HepG2 (cell line): Measurements from ENCODE around the gene PKP1. TPM values are rescaled to one million over a fixed set of nuclear protein-coding genes. Genes with fewer than 3 reads are reported as not detected.

Experiments
- ATAC-seq: fragments of 200-7000 bp; cut with Tn5 transposase; 3 replicates; pipeline ENCODE4 v1.9.1; 2020; ENCODE audit warnings: mild to moderate bottlenecking, moderate library complexity
- BruUV-seq: library from RNA; stranded (reverse); fragments of 400-500 nt; replicated peaks from 2 replicates; lab custom pipeline; 2021; lab: Mats Ljungman, UMichigan
- CTCF ChIA-PET: fragments of 300-600 bp; formaldehyde crosslinking; extraction: SDS; loops from one replicate; lab custom pipeline; 2021; ENCODE audit warnings: low total read pairs, inconsistent platforms, low intra/inter-chr PET ratio; lab: Yijun Ruan, JAX
- POLR2A ChIA-PET: fragments of 350-600 bp; sonication (Branson Sonifier 250); formaldehyde crosslinking; loops from one replicate; lab custom pipeline; 2020; ENCODE audit warnings: antibody characterized with exemption, inconsistent platforms; lab: Yijun Ruan, JAX
- DNase-seq: peaks from one replicate; pipeline ENCODE4 v3.0.0-alpha.2; 2015; ENCODE audit warnings: low spot score
- FAIRE-seq: peaks from 3 replicates; lab custom pipeline; 2011; peaks lifted over from hg19 to GRCh38; lab: Jason Lieb, UNC
- H2AFZ ChIP-seq: one replicate; pipeline ENCODE4 v1.6.1; 2011; ENCODE audit warnings: low read length, inconsistent platforms
- H3K27ac ChIP-seq: fragments of 300-600 bp; 3 replicates; pipeline ENCODE4 v1.8.0; 2011; ENCODE audit warnings: mixed run types, mild to moderate bottlenecking, mixed read lengths, low read length, inconsistent platforms; ENCODE audit not compliant: insufficient read depth; ENCODE audit errors: extremely low read length
- H3K27me3 ChIP-seq, 2 experiments: fragments of 200-600 bp in 1 of 2; 2 replicates in 1 of 2; 3 replicates in 1 of 2; pipeline versions ENCODE4 v1.6.0 to v1.8.0; 2011; ENCODE audit warnings: low read length in 2 of 2, mild to moderate bottlenecking in 2 of 2, moderate library complexity in 2 of 2, inconsistent platforms in 1 of 2; ENCODE audit not compliant: insufficient read depth in 2 of 2, control insufficient read depth in 1 of 2
- H3K36me3 ChIP-seq, 2 experiments: fragments of 200-600 bp in 1 of 2; replicated peaks in 1 of 2; 2 replicates in 1 of 2; 3 replicates in 1 of 2; pipeline versions ENCODE4 v1.5.1 to v1.8.0; 2011; ENCODE audit warnings: low read length in 2 of 2, inconsistent platforms in 1 of 2; ENCODE audit not compliant: insufficient read depth in 2 of 2, control insufficient read depth in 1 of 2
- H3K4me1 ChIP-seq: 2 replicates; pipeline ENCODE4 v1.5.1; 2012; ENCODE audit warnings: low read length, inconsistent platforms; ENCODE audit not compliant: insufficient read depth
- H3K4me2 ChIP-seq: 2 replicates; pipeline ENCODE4 v1.6.0; 2011; ENCODE audit warnings: low read depth, low read length, inconsistent platforms
- H3K4me3 ChIP-seq, 3 experiments: fragments of 200-600 bp in 1 of 3; sonication (generic), shearing (Covaris generic) in 1 of 3; replicated peaks in 1 of 3; 2 replicates each; pipeline ENCODE4 v1.5.1; 2011 to 2016; ENCODE audit warnings: low read length in 3 of 3, inconsistent platforms in 2 of 3, low read depth in 2 of 3, mild to moderate bottlenecking in 2 of 3, control low read depth in 1 of 3, mixed read lengths in 1 of 3; ENCODE audit not compliant: insufficient read depth in 1 of 3
- H3K79me2 ChIP-seq: one replicate; pipeline ENCODE4 v1.6.1; 2011; ENCODE audit warnings: low read length, inconsistent platforms; ENCODE audit not compliant: insufficient read depth
- H3K9ac ChIP-seq: 2 replicates; pipeline ENCODE4 v1.6.0; 2011; ENCODE audit warnings: mild to moderate bottlenecking, low read depth, low read length, inconsistent platforms; ENCODE audit not compliant: insufficient read depth
- H3K9me3 ChIP-seq: 2 replicates; pipeline ENCODE4 v1.5.1; 2012; ENCODE audit warnings: mild to moderate bottlenecking, low read length
- H4K20me1 ChIP-seq: 2 replicates; pipeline ENCODE4 v1.6.0; 2011; ENCODE audit warnings: inconsistent platforms, mild to moderate bottlenecking, low read length, moderate library complexity; ENCODE audit not compliant: insufficient read depth
- GFI1 ChIP-seq: sonication (generic); formaldehyde crosslinking; IDR thresholded peaks from 2 replicates; pipeline ENCODE4 v1.5.0; 2020; ENCODE audit warnings: missing genetic modification reagents, mild to moderate bottlenecking, borderline replicate concordance
- HMG20B ChIP-seq: conservative IDR thresholded peaks from 2 replicates; pipeline ENCODE4 v1.6.1; 2016; ENCODE audit warnings: missing genetic modification reagents, missing compliant biosample characterization
- JUN ChIP-seq: sonication (generic); formaldehyde crosslinking; IDR thresholded peaks from 2 replicates; pipeline ENCODE4 v1.4.0; 2020; ENCODE audit warnings: mild to moderate bottlenecking, missing genetic modification reagents
- KMT2B ChIP-seq: IDR thresholded peaks from 2 replicates; pipeline ENCODE4 v1.6.1; 2016; ENCODE audit warnings: missing genetic modification reagents, missing compliant biosample characterization
- MXI1 ChIP-seq: IDR thresholded peaks from 3 replicates; pipeline ENCODE4 v1.6.1; 2012; ENCODE audit warnings: low read depth, low read length, inconsistent platforms, borderline replicate concordance
- PLRG1 ChIP-seq: fragments of 450-650 bp; conservative IDR thresholded peaks from 2 replicates; pipeline ENCODE4 v1.6.1; 2016
- RFX1 ChIP-seq: fragments of 450-650 bp; IDR thresholded peaks from 2 replicates; pipeline ENCODE4 v1.6.1; 2017
- ZBTB42 ChIP-seq: sonication (generic); formaldehyde crosslinking; IDR thresholded peaks from 2 replicates; pipeline ENCODE4 v1.5.0; 2020; ENCODE audit warnings: mild to moderate bottlenecking, missing genetic modification reagents
- ZBTB8A ChIP-seq: sonication (generic); formaldehyde crosslinking; IDR thresholded peaks from 2 replicates; pipeline ENCODE4 v1.4.0; 2020; ENCODE audit warnings: mild to moderate bottlenecking, low read depth, missing genetic modification reagents, borderline replicate concordance
- ZFYVE20 ChIP-seq: sonication (generic); formaldehyde crosslinking; IDR thresholded peaks from 2 replicates; pipeline ENCODE4 v1.8.0; 2023; ENCODE audit warnings: low read depth, mild to moderate bottlenecking, moderate library complexity, missing genetic modification reagents, borderline replicate concordance
- WGBS: methylation state at CpG from one replicate; pipeline ENCODE4 v1.1.6; 2017; ENCODE audit warnings: low lambda C conversion rate; 5-methylcytosine and 5-hydroxymethylcytosine counted together
- in situ Hi-C: cut with HindIII; loops from 2 replicates; pipeline ENCODE4 v1.10.0; 2017; ENCODE audit warnings: low pct_unique_long_range_greater_than_20kb; ENCODE audit not compliant: extremely low pct_ligation_motif_present
- intact Hi-C: fragments of 100-400 bp; cut with micrococcal nuclease; formaldehyde crosslinking; loops from one replicate; pipeline ENCODE4 v1.10.0; 2022; ENCODE audit not compliant: unreplicated experiment
- polyA plus RNA-seq, 8 experiments: library from polyadenylated mRNA; depleted of rRNA in 3 of 8; stranded (reverse) in 7 of 8; unstranded in 1 of 8; fragments of >200 nt; fragmentation: Illumina TruSeq in 4 of 8; extraction: Trizol in 4 of 8; gene quantifications; 2 replicates each; pipeline versions ENCODE4 v1.2.1 to v1.2.3, GENCODE V29; 2011 to 2016; ENCODE audit warnings: low read depth in 4 of 8, missing spikeins in 1 of 8, mixed read lengths in 1 of 8; ENCODE audit not compliant: insufficient read depth in 1 of 8
- total RNA-seq, 5 experiments: library from RNA; depleted of rRNA; stranded (reverse); fragments of >200 nt; fragmentation: Illumina TruSeq; extraction: Trizol; gene quantifications; 2 replicates each; pipeline ENCODE4 v1.2.3, GENCODE V29; 2016; ENCODE audit warnings: low read depth in 1 of 5
- TF ChIP-seq, protein P1 (sequence below): sonication (generic); formaldehyde crosslinking; IDR thresholded peaks from 2 replicates; pipeline ENCODE4 v1.4.0; 2020; ENCODE audit warnings: mild to moderate bottlenecking, low read depth, missing genetic modification reagents
- TF ChIP-seq, protein P2 (sequence below): sonication (generic); formaldehyde crosslinking; IDR thresholded peaks from 2 replicates; pipeline ENCODE4 v1.8.0; 2022; ENCODE audit warnings: missing genetic modification reagents, mild to moderate bottlenecking, moderate library complexity, borderline replicate concordance
- TF ChIP-seq, protein P3 (sequence below): sonication (generic); formaldehyde crosslinking; IDR thresholded peaks from 2 replicates; pipeline ENCODE4 v1.5.1; 2020; ENCODE audit warnings: mild to moderate bottlenecking, moderate library complexity, missing genetic modification reagents
- TF ChIP-seq, protein P4 (sequence below): sonication (generic); formaldehyde crosslinking; IDR thresholded peaks from 2 replicates; pipeline ENCODE4 v1.8.1; 2023; ENCODE audit warnings: missing genetic modification reagents, mild to moderate bottlenecking, borderline replicate concordance
- TF ChIP-seq, protein P5 (sequence below): sonication (generic); formaldehyde crosslinking; IDR thresholded peaks from 2 replicates; pipeline ENCODE4 v1.4.0; 2020; ENCODE audit warnings: missing genetic modification reagents, borderline replicate concordance

The PKP1 gene
- total and polyA plus RNA-seq, 2 of the 13 experiments (the other 11 are each of a cell fraction or from before 2014, with no cell fraction given) = not detected

DNA sequence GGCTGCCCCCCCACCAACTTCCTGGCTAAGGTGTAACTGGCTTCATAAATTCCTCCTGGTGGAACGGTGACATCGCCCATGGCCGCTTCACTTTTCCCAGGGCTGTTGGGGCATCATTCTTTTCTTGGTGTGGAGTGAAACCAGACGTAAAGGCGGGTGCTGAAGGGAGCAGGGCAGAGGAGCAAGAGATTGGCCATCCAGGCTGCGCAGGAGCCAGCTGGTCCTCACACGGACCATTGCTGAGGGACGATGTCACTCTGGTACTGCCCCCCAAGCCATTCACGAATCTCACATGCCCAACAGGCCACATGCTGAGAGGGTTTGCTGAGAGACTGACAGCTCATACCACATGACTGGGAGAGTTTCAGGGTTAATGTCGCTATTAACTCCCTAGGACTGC is 10.5 kb upstream of the PKP1 start (continued):
- TF ChIP-seq, protein P1, sequence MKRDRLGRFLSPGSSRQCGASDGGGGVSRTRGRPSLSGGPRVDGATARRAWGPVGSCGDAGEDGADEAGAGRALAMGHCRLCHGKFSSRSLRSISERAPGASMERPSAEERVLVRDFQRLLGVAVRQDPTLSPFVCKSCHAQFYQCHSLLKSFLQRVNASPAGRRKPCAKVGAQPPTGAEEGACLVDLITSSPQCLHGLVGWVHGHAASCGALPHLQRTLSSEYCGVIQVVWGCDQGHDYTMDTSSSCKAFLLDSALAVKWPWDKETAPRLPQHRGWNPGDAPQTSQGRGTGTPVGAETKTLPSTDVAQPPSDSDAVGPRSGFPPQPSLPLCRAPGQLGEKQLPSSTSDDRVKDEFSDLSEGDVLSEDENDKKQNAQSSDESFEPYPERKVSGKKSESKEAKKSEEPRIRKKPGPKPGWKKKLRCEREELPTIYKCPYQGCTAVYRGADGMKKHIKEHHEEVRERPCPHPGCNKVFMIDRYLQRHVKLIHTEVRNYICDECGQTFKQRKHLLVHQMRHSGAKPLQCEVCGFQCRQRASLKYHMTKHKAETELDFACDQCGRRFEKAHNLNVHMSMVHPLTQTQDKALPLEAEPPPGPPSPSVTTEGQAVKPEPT (CRISPR knock-in tag) = no peak
- TF ChIP-seq JUN (CRISPR knock-in tag) (no peak), RFX1 (no peak), HMG20B (CRISPR knock-in tag) (no peak), MXI1 (no peak), ZBTB8A (CRISPR knock-in tag) (no peak)
- TF ChIP-seq, protein P2, sequence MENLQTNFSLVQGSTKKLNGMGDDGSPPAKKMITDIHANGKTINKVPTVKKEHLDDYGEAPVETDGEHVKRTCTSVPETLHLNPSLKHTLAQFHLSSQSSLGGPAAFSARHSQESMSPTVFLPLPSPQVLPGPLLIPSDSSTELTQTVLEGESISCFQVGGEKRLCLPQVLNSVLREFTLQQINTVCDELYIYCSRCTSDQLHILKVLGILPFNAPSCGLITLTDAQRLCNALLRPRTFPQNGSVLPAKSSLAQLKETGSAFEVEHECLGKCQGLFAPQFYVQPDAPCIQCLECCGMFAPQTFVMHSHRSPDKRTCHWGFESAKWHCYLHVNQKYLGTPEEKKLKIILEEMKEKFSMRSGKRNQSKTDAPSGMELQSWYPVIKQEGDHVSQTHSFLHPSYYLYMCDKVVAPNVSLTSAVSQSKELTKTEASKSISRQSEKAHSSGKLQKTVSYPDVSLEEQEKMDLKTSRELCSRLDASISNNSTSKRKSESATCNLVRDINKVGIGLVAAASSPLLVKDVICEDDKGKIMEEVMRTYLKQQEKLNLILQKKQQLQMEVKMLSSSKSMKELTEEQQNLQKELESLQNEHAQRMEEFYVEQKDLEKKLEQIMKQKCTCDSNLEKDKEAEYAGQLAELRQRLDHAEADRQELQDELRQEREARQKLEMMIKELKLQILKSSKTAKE = no peak

DNA sequence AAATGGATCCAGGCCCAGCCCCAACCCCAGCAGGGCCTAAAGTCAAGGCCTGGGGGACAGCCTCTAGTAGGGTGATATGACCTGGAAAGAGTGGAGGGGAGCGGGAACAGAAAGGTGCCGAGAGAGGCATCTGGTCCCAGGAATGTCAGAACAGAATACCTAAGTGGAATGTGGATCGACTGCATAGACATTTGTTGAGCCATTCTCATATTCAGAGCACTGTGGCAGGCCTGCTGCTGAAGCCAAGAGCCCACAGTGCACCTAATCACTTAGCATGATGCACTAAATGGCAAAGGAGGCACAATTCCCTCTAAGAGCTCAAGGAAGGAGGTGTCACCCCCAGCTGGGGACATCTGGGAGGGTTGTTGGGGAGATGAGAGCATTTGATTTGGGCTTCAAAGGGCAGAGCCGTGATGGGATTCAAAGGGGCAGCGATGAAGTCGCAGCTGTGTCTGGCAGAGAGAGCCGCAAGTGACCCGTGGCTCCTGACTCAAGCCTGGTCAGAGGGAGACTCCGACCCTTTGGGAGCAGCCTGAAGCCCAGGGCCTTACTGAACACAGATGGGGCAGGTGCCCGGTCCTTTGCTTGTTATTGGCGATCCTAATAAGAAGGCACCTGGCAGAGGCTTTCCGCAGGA is 8.6 kb upstream of the PKP1 start:
- BruUV-seq = no TSS peak
- in situ Hi-C loops = no loop called here
- H3K4me3 ChIP-seq = no peak overlapping the region
- TF ChIP-seq PLRG1 (no peak), ZBTB42 (CRISPR knock-in tag) (no peak), KMT2B (CRISPR knock-in tag) (no peak), GFI1 (CRISPR knock-in tag) (no peak), ZFYVE20 (no peak)
- TF ChIP-seq, protein P3, sequence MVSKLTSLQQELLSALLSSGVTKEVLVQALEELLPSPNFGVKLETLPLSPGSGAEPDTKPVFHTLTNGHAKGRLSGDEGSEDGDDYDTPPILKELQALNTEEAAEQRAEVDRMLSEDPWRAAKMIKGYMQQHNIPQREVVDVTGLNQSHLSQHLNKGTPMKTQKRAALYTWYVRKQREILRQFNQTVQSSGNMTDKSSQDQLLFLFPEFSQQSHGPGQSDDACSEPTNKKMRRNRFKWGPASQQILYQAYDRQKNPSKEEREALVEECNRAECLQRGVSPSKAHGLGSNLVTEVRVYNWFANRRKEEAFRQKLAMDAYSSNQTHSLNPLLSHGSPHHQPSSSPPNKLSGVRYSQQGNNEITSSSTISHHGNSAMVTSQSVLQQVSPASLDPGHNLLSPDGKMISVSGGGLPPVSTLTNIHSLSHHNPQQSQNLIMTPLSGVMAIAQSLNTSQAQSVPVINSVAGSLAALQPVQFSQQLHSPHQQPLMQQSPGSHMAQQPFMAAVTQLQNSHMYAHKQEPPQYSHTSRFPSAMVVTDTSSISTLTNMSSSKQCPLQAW (CRISPR knock-in tag) = no peak
- TF ChIP-seq, protein P4, sequence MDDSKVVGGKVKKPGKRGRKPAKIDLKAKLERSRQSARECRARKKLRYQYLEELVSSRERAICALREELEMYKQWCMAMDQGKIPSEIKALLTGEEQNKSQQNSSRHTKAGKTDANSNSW (CRISPR knock-in tag) = no peak
- TF ChIP-seq, protein P5, sequence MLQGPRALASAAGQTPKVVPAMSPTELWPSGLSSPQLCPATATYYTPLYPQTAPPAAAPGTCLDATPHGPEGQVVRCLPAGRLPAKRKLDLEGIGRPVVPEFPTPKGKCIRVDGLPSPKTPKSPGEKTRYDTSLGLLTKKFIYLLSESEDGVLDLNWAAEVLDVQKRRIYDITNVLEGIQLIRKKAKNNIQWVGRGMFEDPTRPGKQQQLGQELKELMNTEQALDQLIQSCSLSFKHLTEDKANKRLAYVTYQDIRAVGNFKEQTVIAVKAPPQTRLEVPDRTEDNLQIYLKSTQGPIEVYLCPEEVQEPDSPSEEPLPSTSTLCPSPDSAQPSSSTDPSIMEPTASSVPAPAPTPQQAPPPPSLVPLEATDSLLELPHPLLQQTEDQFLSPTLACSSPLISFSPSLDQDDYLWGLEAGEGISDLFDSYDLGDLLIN (CRISPR knock-in tag) = no peak

More for the DNA sequence above, 8.6 kb upstream of the PKP1 start:
- no peaks in the 10 kb centered on the region for H3K4me1 ChIP-seq
- no peak overlapping the region for H3K9ac ChIP-seq
- CTCF ChIA-PET = no interaction called here
- no peaks in the 10 kb centered on the region for H3K79me2 ChIP-seq
- no peaks in the 10 kb centered on the region for H3K9me3 ChIP-seq
- no peaks in the 10 kb centered on the region for H4K20me1 ChIP-seq
- H3K36me3 ChIP-seq = no peaks in the 10 kb centered on the region
- WGBS = 46% methylated on average over 12 of the region's 12 CpGs
- intact Hi-C loops = no loop called here
- H3K27ac ChIP-seq = no peak overlapping the region
- DNase-seq (no peak), ATAC-seq (no peak), FAIRE-seq (no peak)
- H2AFZ ChIP-seq = no peak overlapping the region
- POLR2A ChIA-PET = no interaction called here
- peaks cover 4 to 41% of the 10 kb centered on the region in 2 experiments; a peak in 3 of 5 replicates for H3K27me3 ChIP-seq
- H3K4me2 ChIP-seq = no peak overlapping the region
